Left renal cortex interstitium (tissue), 4 donors: ENCODE data around the gene FETUB. TPM values are rescaled to one million over a fixed set of nuclear protein-coding genes. Genes with fewer than 3 reads are reported as not detected.
A peak's percentile ranks its signal among the peaks of the same experiment; 100 is the strongest.

Experiments used
- DNase-seq, 4 donors: peaks; one replicate each; pipeline ENCODE4 v3.0.0-alpha.2; 2013; ENCODE audit warnings: low read depth in 4 of 4, low spot score in 2 of 4, missing footprints in 1 of 4
- polyA plus RNA-seq, 4 donors: library from polyadenylated mRNA; unstranded; fragments of 120-200 nt; gene quantifications; one replicate each; pipeline ENCODE4 v1.2.1, GENCODE V29; 2013; ENCODE audit not compliant: insufficient read length in 4 of 4

FETUB gene
- polyA plus RNA-seq = under 1 TPM in 3 of 4 donors, not detected in 1; 0.33 to 0.65 (median 0.48) TPM

- no peak for DNase-seq
Measured at GRCh38 chr3:186639778-186640472, at the start of gene FETUB. Gene FETUB (plus strand): TSS chr3:186640399. CDS start chr3:186640461, 62 bp downstream.

DNA sequence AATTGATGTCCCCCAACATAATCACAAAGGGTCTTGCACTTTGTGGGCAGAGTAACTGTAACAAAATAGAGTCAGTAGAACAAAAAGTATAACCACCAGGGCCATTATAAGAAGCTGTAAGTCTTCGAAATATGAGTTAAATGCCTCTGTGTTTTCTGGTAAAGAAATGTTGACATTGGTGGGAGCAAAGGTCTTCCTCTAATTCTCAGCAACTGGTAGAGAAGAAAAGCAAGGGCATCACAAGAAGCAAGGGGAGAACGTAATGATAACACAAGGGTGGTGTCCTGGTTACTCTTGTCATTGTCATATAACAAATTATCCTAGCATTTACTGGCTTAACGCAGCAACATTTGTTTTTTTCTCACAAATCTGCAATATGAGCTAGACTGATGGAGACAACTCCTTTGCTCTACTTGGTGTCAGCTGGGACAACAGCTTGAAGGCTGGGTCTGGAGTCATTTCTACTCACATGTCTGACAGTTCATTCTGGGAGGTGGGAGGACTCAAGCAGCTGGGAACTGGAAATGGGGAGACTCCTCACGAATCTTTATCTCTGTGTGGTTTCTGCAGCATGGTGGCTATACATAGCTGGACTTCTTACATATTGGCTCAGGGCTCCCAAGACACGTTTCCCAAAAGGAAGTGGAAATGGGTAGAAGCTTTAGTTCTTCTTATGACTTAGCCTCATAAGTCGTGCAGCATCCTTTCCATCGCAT is 49.5 kb upstream of the FETUB start:
- DNase-seq = no peak

GRCh38 chr3:186592682-186593081 is 47.5 kb upstream of the FETUB start:
- DNase-seq = no peak

DNA sequence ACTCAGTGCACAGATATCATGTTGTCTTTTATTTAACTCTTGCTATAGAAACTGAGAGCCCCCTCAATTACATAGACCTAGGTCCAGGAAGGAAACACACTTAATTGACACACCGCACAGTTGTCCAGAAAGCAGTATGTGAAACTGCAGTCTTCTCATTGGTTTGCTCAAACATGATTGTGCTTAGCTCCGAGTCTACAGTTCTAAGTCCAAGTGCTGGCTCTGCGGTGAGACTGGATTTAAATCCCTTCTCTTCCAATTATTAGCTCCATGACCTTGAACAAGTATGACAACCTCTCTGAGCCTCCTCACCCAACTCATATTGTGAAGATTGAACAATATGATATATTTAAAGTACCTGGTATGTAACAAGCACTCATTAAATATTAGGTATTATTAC is 46.3 kb upstream of the FETUB start:
- DNase-seq = no peak

- DNase-seq = no peak
Measured at GRCh38 chr3:186594591-186595113, 45.5 kb upstream of the FETUB start.

- DNase-seq = peak in 1 of 4 donors; percentile 32
Measured at GRCh38 chr3:186596568-186597287, 43.5 kb upstream of the FETUB start.

DNA sequence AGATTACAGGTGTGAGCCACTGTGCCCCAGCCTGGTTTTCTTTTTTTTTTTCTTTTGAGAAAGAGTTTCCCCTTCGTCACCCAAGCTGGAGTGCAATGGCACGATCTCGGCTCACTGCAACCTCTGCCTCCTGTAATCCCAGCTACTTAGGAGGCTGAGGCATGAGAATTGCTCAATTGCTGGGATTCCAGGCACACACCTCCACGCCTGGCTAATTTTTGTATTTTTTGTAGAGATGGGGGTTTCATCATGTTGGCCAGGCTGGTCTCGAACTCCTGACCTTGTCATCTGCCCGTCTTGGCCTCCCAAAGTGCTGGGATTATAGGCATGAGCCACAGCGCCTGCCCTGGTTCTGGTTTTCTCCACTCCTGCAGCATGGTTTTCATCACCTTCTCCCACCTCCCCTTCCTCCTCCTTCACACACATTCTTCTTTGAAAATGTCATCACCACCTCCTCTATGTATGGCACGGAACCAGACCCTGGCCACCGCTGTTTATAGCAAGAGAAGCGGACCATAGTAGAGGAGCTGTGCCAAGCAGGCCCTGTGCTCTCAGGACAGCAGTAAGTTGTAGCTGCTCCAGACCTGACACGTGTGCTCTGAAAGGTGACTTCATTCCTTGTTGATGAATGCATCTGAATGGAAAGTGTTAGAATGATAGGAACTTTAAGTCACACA is 42.0 kb upstream of the FETUB start:
- no peak for DNase-seq

- no peak for DNase-seq
Measured at GRCh38 chr3:186598794-186599141, 41.4 kb upstream of the FETUB start.

DNA sequence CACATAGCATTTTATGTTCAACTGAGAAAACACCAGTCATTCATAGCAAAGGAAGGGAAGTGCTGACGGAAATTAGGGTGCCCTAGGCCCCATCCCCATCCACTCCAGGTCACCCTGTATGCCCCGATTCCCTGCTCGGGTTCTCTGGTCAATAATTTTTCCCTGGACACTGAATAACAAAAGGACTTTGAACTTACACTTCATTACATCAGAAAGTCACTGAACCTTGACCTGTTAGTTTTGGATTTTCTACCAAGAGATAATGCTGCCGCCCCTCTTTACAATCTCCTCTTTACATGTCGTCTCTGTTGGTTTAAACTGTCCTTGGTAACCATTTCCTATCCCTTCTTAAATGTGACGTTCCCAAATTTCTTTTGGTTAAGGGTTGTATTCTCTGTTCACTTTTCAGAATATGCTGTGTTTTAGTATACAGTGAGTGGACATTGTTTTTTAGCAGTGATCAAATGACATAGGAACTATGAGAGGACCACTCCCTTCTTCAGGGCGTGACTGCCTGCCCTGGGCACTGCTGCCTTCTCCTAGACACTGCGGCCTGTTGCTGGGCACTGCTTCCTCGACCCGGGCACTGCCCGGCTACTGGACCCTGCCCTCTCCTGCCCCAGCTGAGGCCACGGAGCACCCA is 40.9 kb upstream of the FETUB start:
- no peak for DNase-seq

GRCh38 chr3:186599785-186600166 is 40.4 kb upstream of the FETUB start:
- DNase-seq = no peak

DNA sequence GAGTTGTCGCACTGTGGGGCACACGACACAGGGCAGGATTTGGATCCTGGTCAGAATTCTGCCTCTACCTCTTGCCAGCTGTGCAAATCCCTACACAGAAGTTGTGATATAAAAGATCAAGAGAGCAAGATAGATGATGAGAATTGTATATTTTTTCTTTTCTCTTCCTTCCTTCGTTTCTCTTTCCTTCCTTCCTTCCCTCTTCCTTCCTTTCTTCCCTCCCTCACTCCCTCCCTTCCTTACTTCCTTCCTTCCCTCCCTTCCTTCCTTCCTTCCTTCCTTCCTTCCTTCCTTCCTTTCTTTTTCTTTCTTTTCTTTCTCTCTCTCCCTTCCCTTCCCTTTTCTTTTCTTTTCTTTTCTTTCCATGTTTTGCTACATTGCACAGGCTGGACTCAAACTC is 39.3 kb upstream of the FETUB start:
- no peak for DNase-seq

- no peak for DNase-seq
Measured at GRCh38 chr3:186603159-186603558, 37.0 kb upstream of the FETUB start.

DNA sequence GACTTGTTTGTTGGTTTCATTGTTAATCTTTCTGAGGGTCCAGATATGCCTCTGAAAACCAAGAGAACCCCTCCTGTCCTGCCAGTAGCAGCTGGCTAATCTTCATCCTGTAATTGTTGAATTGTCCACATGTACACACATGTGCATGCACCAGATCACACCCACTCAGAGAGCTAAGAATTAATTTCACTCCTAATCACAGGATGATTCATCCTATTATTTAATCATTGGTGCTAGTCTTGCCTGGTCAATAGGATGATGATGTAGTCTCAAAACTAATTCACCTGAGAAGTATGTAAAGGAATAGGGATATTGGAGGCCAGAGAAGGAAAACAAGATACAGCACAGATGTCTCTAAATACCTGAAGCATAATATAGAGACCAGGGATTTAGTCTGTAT is 35.1 kb upstream of the FETUB start:
- no peak for DNase-seq

DNA sequence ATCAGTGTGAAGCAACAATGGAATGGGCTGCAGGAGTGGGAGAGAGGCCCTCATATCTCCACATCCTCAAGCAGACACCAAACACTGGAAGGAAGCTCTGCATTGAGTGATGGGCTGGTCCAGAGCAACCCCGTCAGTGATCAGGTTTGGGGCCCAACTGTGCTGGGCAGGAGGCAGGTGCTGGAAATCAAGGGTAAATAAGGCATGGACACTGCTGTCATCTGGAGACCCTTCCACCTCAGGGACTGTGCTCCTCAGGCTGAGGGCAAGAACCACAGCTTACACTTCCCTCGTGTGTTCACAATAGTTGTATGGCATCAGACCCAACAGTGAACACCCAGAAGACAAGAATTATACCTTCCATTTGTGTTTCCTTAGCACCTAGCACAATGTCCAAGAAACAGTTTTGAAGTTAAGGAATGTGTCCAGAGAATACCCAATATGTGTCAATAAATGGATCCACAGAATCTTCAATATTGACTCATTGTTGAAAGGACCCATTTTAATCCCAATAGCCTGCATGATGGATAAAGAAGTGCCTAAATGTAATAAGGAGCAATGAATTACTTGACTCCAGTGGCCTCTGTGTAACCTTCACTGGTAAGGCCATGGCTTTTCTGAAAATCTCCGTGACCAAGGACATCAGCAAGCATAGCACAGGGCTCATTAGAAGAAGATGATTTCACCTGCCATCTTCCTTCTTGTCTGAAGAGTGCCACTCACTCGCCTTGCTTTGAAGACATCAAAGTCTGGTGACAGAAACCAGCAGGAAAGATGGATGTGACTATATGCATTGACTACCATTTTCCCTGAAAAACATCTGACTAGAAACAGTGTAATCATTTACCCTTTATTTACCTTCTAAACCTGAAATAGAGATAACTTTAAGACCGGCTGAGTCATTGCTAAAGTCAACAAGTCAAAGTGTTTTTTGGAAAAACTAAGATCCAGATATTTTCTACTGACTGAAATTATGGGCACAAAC is 34.3 kb upstream of the FETUB start:
- no peak for DNase-seq

DNA sequence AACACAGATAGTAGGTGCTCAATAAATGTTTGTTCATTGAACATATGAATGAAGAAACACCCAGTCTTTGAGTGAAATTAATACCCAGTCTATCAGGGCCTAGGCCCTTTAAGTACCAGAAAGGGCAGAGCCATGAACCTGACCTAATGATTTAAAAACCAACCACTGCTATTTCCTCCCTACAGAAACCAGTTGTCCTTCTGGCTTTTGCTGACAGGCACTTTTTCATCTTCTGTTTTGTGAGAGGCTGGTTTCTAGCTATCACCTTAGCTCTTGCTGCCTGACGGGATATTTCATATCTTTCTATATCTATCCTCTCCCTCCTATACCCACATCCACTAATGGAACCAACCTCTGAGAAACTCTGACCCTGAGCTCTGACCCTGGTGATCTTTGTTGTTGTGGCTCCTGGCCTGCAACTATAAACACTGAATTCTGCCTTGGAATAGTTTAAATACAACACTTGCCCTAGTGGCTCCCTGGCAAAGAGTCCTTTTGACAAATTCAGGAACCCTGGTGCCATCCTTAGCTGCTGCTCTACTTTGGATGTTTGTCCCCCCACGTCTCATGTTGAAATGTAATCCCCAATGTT is 31.5 kb upstream of the FETUB start:
- DNase-seq = no peak

DNA sequence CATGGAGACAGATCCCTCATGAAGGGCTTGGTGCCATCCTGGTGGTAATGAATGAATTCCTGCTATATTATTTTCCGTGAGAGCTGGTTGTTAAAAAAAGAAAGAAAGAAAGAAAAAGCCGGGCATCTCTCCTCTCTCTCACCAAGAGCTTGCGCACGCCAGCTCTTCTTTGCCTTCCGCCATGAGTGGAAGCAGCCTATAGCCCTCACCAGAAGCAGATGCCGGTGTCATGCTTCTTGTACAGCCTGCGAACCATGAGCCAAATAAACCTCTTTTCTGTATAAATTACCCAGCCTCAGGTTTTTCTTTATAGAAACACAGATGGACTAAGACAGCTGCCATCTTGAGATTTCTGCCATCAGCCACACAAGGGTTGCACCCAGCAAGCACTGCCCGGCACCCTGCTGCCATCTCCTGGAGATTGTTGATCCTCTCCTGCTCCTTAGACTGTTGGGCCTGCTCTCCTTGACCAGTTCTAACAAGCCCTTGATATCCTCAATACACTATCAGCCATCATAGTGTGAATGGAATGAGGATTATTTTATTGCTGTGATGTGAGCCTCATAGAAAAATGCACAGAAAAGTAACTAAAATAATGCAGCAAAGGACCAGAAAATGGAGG is 30.8 kb upstream of the FETUB start:
- no peak for DNase-seq

GRCh38 chr3:186612065-186612464 is 28.1 kb upstream of the FETUB start:
- DNase-seq = no peak
